HG03159 (cell line): Measurements from ENCODE around the gene GUCA2B.

Source experiments
- ATAC-seq: cut with Tn5 transposase; IDR thresholded peaks from one replicate; pipeline ENCODE4 v1.9.1; 2021; ENCODE audit warnings: mild to moderate bottlenecking, moderate library complexity; ENCODE audit not compliant: unreplicated experiment

Gene GUCA2B

DNA sequence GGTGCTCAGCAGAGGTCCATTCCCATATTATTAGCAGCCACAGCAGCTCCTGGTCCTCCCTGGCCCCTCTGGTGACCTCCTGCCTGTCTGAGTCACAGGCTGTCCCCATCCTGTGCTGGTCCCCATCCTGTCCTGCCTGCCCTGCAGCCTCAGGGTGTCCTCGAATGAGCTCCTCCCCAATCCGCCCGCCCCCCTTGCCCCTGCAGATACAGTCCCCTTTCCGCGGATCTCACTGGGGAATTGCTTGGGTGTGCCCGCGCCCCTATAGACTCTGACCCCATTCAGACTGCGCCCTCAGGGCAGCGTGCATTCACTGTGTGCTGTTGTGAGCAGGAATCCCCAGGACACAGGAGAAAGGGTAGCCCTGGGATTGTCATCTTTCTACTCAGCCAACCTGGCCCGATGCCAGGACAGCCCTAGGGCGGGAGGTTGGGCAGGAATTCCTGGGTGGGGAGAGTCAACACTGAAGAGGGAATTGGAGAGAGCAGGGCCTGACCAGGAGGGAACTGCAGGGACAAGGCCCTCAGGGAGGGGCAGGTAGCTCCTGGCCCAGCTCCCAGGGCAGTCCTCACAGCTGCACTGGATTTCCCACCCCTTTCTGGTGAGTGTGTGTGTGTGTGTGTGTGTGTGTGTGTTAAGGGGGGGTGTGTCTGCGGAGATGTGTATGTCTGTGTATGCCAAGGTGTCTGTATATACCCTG lies 12.5 kb downstream of the GUCA2B start:
- no peak for ATAC-seq

DNA sequence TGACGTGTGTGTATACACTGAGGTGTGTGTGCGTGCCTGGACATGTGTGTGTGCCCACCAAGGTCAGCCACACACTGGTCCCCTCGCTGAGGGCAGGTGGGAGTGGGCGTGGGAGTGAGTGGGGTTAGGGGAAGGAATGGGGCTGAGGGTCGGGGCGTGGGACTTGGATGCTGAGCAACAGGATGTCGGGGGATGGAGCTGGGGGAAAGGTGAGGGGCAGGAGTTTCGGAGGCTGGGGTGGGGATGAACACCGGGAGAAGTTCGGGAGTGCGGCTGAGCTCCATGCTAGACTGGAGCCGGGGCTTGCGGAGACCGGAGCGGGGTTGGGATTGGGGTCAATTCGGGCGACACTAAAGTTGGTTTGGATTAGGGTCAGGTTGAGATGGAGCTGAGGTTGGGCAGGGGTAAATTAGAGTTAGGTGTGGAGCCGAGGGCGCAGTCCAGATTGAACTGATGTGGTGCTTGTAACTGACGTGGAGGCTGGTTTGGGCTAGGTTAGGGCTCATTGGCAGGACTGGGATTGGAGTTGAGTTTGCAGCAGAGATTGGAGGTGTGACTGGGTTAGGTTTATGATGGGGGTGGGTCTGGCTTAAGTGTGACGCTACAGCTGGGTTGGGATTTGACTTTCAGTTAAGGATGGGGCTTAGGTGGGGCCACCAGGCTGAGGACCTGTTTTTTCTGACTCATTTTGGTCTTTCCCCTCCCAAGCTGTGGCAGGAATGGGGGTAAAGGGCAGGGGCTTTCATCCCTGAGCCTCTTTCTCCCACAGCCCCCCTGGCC lies 14.6 kb downstream of the GUCA2B start:
- ATAC-seq: no peak

- ATAC-seq: no peak
Observed at GRCh38 chr1:42168391-42168670, 15.1 kb downstream of the GUCA2B start.

DNA sequence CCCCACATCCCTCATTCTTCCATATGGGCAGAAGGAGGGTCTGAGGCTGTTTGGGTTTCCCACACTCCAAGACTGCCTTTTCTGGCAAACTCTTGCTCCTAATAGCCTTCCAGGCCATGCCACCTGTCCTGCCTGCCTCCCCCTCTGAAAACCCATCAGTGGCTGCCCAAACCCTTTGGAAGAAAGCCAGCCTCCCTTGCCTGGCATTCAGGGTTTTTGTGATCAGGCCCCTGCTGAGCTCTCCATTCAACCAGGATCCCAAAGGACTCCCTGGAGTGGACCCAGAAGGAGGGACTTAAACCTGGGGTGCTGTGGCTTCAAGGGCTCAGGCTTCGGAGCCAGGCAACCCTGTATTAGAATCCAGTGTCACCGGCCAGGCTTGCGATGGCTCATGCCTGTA lies 15.6 kb downstream of the GUCA2B start:
- ATAC-seq: no peak

GRCh38 chr1:42170779-42171621 lies 17.8 kb downstream of the GUCA2B start:
- no peak for ATAC-seq

GRCh38 chr1:42171679-42172266 lies 18.6 kb downstream of the GUCA2B start:
- no peak for ATAC-seq

GRCh38 chr1:42172381-42173133 lies 19.3 kb downstream of the GUCA2B start:
- no peak for ATAC-seq

DNA sequence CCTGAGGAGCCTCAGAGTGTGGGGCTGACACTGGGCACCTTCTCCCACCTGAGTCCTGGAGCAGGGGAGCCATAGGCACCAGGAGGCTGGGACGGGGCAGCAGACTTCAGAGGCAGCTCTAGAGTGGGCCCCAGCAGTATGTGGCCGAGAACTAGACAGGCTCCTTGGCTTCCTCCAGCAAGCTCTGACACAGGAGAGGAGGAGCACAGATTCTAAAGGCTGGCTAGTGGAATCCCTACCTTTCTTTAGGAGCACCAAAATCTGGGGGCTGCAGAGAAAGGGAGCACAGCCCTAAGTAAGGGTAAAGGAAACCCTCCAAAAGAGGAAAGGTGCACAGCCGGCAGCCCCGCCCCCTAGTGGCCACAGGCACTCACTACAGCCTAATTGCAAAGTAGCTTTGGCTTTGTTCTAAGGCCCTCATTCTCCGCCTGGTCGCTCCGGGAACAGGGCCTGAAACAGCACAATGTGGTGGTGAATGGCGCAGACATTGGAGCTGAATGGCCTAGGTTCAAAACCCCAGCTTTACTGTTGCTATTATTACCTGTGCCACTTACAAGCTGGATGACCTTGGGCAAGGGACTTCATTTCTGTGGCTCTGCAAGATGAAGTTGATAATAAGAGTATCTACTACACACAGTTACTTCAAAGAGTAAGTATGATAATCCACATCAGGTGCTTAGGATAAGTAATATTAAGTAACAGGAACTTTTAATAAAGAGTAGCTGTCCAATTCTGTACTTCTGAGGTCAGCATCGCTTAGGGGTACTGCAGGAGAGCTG lies 20.1 kb downstream of the GUCA2B start:
- no peak for ATAC-seq

- no peak for ATAC-seq
Observed at GRCh38 chr1:42173961-42174735, 20.9 kb downstream of the GUCA2B start.

DNA sequence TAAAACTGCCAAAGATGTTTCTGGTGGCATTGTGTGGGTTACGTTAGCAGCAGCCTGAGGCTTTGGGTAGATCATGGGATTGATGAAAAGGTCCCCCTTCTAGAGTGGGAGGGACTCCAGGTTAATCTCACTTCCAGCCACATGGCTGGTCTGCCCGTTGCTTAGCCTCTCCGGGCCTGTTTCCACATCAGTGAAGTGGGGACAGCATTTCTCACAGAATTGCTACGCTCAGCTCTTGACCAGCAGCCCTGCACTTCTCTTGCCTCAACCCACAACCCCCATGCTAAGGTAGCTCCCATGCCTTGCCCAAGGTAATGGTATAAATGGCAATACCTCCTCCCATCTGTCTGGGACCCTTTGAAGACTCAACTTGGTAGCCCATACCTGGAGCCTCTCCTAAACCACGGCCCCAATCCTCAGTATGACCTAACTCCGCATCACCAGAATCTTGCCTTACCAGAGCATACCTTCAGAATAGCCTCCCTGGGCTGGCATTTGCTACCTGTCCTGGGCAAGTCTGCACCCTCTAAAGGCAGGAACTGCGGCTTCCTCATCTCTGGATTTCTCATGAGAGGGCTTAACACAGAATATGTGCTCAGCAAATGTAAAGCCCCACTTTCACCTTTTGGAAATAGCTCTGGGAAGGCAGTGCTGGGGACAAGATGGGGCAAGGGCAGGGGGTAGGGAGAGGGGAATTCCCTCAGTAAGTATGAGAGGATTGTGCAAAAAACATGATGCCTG lies 22.3 kb downstream of the GUCA2B start:
- no peak for ATAC-seq

GRCh38 chr1:42176902-42177519 lies 23.8 kb downstream of the GUCA2B start:
- ATAC-seq: no peak

GRCh38 chr1:42177541-42177981 lies 24.4 kb downstream of the GUCA2B start:
- no peak for ATAC-seq

DNA sequence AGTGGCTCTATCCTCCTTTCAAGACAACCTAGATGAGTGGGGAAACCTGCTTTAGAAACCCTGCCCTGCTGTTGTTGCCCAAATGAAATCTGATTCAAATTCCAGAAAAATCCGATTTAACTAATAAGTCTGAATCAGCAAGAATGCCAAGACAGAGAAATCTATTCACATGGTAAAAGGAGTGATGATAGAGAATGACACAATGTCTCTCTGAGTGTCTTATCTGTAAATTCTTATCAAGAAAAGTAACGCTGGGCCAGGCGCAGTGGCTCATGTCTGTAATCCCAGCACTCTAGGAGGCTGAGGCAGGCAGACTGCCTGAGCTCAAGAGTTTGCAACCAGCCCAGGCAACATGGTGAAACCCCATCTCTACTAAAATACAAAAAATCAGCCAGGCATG lies 25.0 kb downstream of the GUCA2B start:
- no peak for ATAC-seq

GRCh38 chr1:42179275-42179674 lies 26.1 kb downstream of the GUCA2B start:
- no peak for ATAC-seq

DNA sequence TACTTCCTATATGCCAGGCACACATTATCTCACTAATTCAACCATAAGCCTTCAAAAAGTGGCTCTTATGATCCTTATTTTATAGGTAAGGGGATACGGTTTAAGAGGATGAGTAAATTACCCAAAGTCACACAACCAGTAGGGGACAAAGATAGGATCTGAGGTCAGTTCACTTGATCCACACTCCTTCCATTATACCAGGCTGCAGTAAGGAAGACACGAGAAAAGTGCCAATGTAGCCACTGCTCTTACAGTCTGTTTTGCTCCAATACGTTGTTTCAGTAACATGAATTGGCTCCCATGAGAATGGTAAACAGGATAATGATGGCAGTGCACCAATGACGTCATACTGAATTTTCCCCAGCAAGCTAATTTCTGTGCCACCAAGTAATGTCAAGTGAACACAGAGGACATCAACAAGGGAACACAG lies 26.7 kb downstream of the GUCA2B start:
- no peak for ATAC-seq

DNA sequence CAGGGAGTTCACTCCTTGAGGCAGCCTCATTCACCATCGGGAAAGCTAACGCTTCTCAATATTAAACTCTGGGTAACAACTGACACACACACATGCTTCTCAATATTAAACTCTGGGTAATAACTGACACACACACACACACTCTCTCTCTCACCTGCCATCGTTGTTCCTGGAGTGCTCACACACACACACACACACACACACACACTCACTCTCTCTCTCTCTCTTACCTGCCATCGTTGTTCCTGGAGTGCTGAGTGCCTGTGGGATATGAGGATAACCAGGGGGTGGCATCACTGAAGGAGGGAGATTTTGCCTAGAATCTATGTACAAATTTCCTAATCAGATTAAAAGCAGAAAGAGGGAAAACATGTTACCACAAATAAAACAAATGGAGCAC lies 28.5 kb downstream of the GUCA2B start:
- ATAC-seq: no peak

GRCh38 chr1:42183210-42183956 lies 30.2 kb downstream of the GUCA2B start:
- no peak for ATAC-seq
